Measurements from ENCODE around the gene GSDME. TPM values are rescaled to one million over a fixed set of nuclear protein-coding genes. Genes with fewer than 3 reads are reported as not detected.

The GSDME gene
- polyA plus RNA-seq (2013, experiment 1 of 2): 21.3 TPM
- 21.1 TPM for polyA plus RNA-seq (2013, experiment 2 of 2)

DNA sequence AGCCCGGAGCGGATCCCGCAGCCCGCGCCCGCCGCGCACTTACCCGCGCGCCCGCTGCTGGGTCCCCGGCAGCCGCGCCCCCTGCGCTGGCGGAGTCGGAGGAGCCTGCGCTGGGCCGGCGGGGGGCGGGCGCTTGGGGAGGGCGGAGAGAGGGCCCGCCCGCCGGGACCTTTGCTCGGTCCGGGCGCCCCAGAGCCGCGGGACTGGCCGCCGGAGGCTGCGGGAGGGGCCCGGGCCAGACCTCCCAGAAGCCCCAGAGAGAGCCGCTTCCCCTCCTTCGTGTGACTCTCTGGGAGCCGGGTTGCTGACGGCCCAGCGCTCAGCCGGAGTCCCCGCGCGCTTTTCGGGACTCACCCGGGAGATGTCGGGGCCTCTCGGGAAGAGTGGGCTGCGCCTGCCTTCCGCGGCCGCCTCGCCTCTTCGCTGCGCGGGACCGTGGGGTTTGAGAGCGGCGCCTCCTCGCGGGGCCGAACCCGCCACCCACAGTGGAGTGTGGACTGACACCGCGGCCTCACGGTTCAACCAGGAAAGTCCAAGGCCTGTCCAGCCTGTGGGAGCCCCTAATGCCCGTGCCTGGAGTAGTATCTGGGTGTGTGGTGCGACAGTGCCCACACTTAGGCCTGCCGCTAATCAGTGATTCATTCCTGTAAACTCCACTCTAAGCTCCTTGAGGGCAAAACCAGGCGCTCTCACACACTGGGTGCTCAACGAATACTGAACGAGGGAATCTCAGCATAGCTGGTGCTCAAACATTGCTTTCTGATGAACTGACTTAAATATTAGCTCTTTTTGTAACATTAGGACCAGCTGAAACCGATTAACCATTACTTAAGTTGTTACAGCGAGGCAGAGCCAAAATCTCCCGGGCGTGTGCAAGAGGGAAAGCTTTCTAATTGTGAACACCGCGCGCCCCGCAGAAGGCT, at the start of gene GSDME:
TSS of gene GSDME (minus strand) at position 112 of the 923 bp plus-strand sequence. CDS start 7,690 bp downstream, outside the sequence.
- Histone ChIP-seq H3K27me3 (ENCODE audit: control insufficient read depth in 1 of 2, insufficient read depth in 1 of 2, low read length in 2 of 2) (no peaks in the 10 kb centered on the region), H2AFZ (ENCODE audit: low read depth, low read length) (peak within 1 kb of the TSS; percentile 72), H3K18ac (ENCODE audit: low read depth in 1 of 2, low read length in 2 of 2) (peak within 1 kb of the TSS; percentile 85 to 88), H3K36me3 (ENCODE audit: control insufficient read depth in 1 of 2, insufficient read depth in 2 of 2, low read depth in 1 of 2, low read length in 2 of 2) (no peaks in the 10 kb centered on the region), H3K9me3 (ENCODE audit: control insufficient read depth, low read length) (no peaks in the 10 kb centered on the region), H3K23ac (ENCODE audit: low read length in 2 of 2) (no peak within 1 kb of the TSS), H3K4me1 (ENCODE audit: control insufficient read depth, insufficient read depth, low read depth, low read length) (peaks cover 11% of the 10 kb centered on the region), H3K14ac (ENCODE audit: low read length in 2 of 2) (peak within 1 kb of the TSS in 1 of 2 experiments; percentile 83), H4K8ac (ENCODE audit: low read length) (peak within 1 kb of the TSS; percentile 83), H2BK120ac (ENCODE audit: low read depth, low read length) (peak within 1 kb of the TSS; percentile 42), H2BK12ac (ENCODE audit: low read length in 2 of 2) (peak within 1 kb of the TSS in 1 of 2 experiments; percentile 88), H4K91ac (ENCODE audit: low read length) (peak within 1 kb of the TSS; percentile 47), H3K4me3 (ENCODE audit: insufficient read depth in 1 of 2, low read depth in 1 of 2, low read length in 2 of 2) (peak within 1 kb of the TSS; percentile 79 to 82), H2BK15ac (ENCODE audit: low read depth, poor library complexity, severe bottlenecking) (peak within 1 kb of the TSS; percentile 83), H3K4ac (ENCODE audit: low read depth in 1 of 2, low read length in 2 of 2) (peak within 1 kb of the TSS; percentile 17 to 92), H3K9ac (ENCODE audit: low read length) (peak within 1 kb of the TSS; percentile 92), H2BK5ac (ENCODE audit: low read depth, low read length, poor library complexity, severe bottlenecking) (peak within 1 kb of the TSS; percentile 61), H2AK5ac (ENCODE audit: low read length, severe bottlenecking) (peak within 1 kb of the TSS; percentile 57), H3K4me2 (ENCODE audit: low read length, poor library complexity, severe bottlenecking) (peak within 1 kb of the TSS; percentile 64), H3K27ac (ENCODE audit: low read length, poor library complexity, severe bottlenecking) (peak within 1 kb of the TSS; percentile 69), H3K79me1 (replicated peaks; ENCODE audit: low read length, poor library complexity, severe bottlenecking) (peaks cover 8% of the 10 kb centered on the region)
- DNase-seq: peak; percentile 71
- 10% methylated on average over 61 of the region's 81 CpGs for WGBS

DNA sequence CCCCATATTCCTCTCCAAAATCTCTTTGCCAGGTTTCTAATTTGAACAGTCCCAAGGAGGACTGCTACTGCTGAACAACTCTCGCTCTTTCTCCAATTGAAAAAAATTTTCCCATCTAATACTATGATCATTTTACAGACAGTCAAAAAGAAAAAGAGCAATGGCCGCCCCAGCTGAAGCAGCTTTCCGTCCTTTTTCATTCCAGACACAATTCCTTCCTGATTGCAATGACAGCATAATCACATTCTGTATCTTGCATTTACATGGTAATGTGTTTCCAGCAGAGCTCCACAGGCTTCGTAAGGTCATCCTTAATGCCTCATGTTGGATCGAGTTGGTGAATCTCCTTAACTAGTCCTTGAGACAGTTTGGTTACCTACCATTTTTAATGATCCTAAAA, 45.0 kb upstream of the GSDME start:
- Histone ChIP-seq H3K4me3 (ENCODE audit: insufficient read depth in 1 of 2, low read depth in 1 of 2, low read length in 2 of 2) (no peak overlapping the region), H2BK15ac (ENCODE audit: low read depth, poor library complexity, severe bottlenecking) (no peak overlapping the region), H2AK5ac (ENCODE audit: low read length, severe bottlenecking) (no peak overlapping the region), H3K79me1 (replicated peaks; ENCODE audit: low read length, poor library complexity, severe bottlenecking) (no peaks in the 10 kb centered on the region), H2AFZ (ENCODE audit: low read depth, low read length) (no peak overlapping the region), H3K36me3 (ENCODE audit: control insufficient read depth in 1 of 2, insufficient read depth in 2 of 2, low read depth in 1 of 2, low read length in 2 of 2) (peaks cover 12 to 85% of the 10 kb centered on the region in 2 experiments), H3K18ac (ENCODE audit: low read depth in 1 of 2, low read length in 2 of 2) (no peak overlapping the region), H2BK120ac (ENCODE audit: low read depth, low read length) (no peak overlapping the region), H4K91ac (ENCODE audit: low read length) (peak overlapping the region; percentile 39), H3K27me3 (ENCODE audit: control insufficient read depth in 1 of 2, insufficient read depth in 1 of 2, low read length in 2 of 2) (no peaks in the 10 kb centered on the region), H3K4me1 (ENCODE audit: control insufficient read depth, insufficient read depth, low read depth, low read length) (no peaks in the 10 kb centered on the region), H4K8ac (ENCODE audit: low read length) (no peak overlapping the region), H2BK5ac (ENCODE audit: low read depth, low read length, poor library complexity, severe bottlenecking) (no peak overlapping the region), H2BK12ac (ENCODE audit: low read length in 2 of 2) (no peak overlapping the region), H3K9ac (ENCODE audit: low read length) (no peak overlapping the region), H3K4ac (ENCODE audit: low read depth in 1 of 2, low read length in 2 of 2) (no peak overlapping the region), H3K27ac (ENCODE audit: low read length, poor library complexity, severe bottlenecking) (no peak overlapping the region), H3K23ac (ENCODE audit: low read length in 2 of 2) (no peak overlapping the region), H3K4me2 (ENCODE audit: low read length, poor library complexity, severe bottlenecking) (no peak overlapping the region), H3K14ac (ENCODE audit: low read length in 2 of 2) (no peak overlapping the region), H3K9me3 (ENCODE audit: control insufficient read depth, low read length) (no peaks in the 10 kb centered on the region)
- no peak for DNase-seq
- WGBS: 97% methylated on average over 4 of the region's 5 CpGs

DNA sequence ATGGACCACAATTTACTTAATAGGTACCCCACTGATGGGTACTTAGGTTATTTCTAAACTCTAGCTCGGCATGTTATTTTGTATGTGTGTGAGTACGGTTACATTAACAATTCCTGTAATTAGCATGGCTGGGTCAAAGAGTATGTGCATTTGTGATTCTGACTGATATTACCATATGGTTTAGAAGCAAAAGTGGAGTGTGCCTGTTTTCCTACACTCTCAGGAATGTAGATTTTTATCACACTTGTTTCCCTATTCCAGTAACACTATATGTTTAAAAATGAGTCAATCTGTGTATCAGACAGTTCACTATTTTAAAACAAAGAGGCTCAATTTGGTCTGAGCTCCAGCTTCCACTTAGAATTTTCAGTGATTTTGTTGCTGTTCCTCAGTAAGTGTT, 44.6 kb upstream of the GSDME start:
- Histone ChIP-seq H3K4me1 (ENCODE audit: control insufficient read depth, insufficient read depth, low read depth, low read length) (no peaks in the 10 kb centered on the region), H2BK120ac (ENCODE audit: low read depth, low read length) (no peak overlapping the region), H4K91ac (ENCODE audit: low read length) (no peak overlapping the region), H2AK5ac (ENCODE audit: low read length, severe bottlenecking) (no peak overlapping the region), H3K23ac (ENCODE audit: low read length in 2 of 2) (no peak overlapping the region), H4K8ac (ENCODE audit: low read length) (no peak overlapping the region), H2BK12ac (ENCODE audit: low read length in 2 of 2) (no peak overlapping the region), H2BK5ac (ENCODE audit: low read depth, low read length, poor library complexity, severe bottlenecking) (no peak overlapping the region), H3K9ac (ENCODE audit: low read length) (no peak overlapping the region), H3K4me3 (ENCODE audit: insufficient read depth in 1 of 2, low read depth in 1 of 2, low read length in 2 of 2) (no peak overlapping the region), H3K27ac (ENCODE audit: low read length, poor library complexity, severe bottlenecking) (no peak overlapping the region), H3K4me2 (ENCODE audit: low read length, poor library complexity, severe bottlenecking) (no peak overlapping the region), H3K36me3 (ENCODE audit: control insufficient read depth in 1 of 2, insufficient read depth in 2 of 2, low read depth in 1 of 2, low read length in 2 of 2) (peaks cover 12 to 87% of the 10 kb centered on the region in 2 experiments), H2AFZ (ENCODE audit: low read depth, low read length) (no peak overlapping the region), H3K79me1 (replicated peaks; ENCODE audit: low read length, poor library complexity, severe bottlenecking) (no peaks in the 10 kb centered on the region), H3K27me3 (ENCODE audit: control insufficient read depth in 1 of 2, insufficient read depth in 1 of 2, low read length in 2 of 2) (no peaks in the 10 kb centered on the region), H3K14ac (ENCODE audit: low read length in 2 of 2) (no peak overlapping the region), H3K18ac (ENCODE audit: low read depth in 1 of 2, low read length in 2 of 2) (no peak overlapping the region), H2BK15ac (ENCODE audit: low read depth, poor library complexity, severe bottlenecking) (no peak overlapping the region), H3K4ac (ENCODE audit: low read depth in 1 of 2, low read length in 2 of 2) (no peak overlapping the region), H3K9me3 (ENCODE audit: control insufficient read depth, low read length) (no peaks in the 10 kb centered on the region)
- no peak for DNase-seq
- 100% methylated on average over 2 of the region's 2 CpGs for whole genome bisulfite sequencing

DNA sequence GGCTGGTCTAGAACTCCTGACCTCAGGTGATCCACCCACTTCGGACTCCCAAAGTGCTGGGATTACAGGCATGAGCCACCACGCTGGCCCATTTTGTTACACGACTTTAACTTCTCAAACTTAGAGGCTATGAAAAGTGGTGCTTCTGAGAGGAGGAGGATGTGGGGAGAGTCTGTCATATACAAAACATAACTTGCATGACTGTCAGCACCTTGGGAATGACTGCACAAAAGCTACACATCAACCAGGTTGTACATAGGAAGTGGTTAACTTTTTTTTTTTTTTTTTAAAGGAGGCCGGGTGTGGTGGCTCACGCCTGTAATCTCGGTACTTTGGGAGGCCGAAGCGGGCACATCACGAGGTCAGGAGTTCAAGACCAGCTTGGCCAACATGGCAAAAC, 43.4 kb upstream of the GSDME start:
- H3K9me3 ChIP-seq (ENCODE audit: control insufficient read depth, low read length): no peaks in the 10 kb centered on the region
- H3K79me1 ChIP-seq (replicated peaks; ENCODE audit: low read length, poor library complexity, severe bottlenecking): no peaks in the 10 kb centered on the region
- no peak overlapping the region for H2BK15ac ChIP-seq (ENCODE audit: low read depth, poor library complexity, severe bottlenecking)
- no peak overlapping the region for H2AFZ ChIP-seq (ENCODE audit: low read depth, low read length)
- H3K36me3 ChIP-seq (ENCODE audit: control insufficient read depth in 1 of 2, insufficient read depth in 2 of 2, low read depth in 1 of 2, low read length in 2 of 2): peaks cover 12 to 86% of the 10 kb centered on the region in 2 experiments
- over 99% methylated on average over 9 of the region's 9 CpGs for WGBS
- H3K27ac ChIP-seq (ENCODE audit: low read length, poor library complexity, severe bottlenecking): no peak overlapping the region
- no peaks in the 10 kb centered on the region for H3K27me3 ChIP-seq (ENCODE audit: control insufficient read depth in 1 of 2, insufficient read depth in 1 of 2, low read length in 2 of 2)
- H3K4me2 ChIP-seq (ENCODE audit: low read length, poor library complexity, severe bottlenecking): no peak overlapping the region
- no peak overlapping the region for H3K9ac ChIP-seq (ENCODE audit: low read length)
- no peak overlapping the region for H4K8ac ChIP-seq (ENCODE audit: low read length)
- no peak overlapping the region for H3K23ac ChIP-seq (ENCODE audit: low read length in 2 of 2)
- no peak overlapping the region for H2BK5ac ChIP-seq (ENCODE audit: low read depth, low read length, poor library complexity, severe bottlenecking)
- no peak overlapping the region for H4K91ac ChIP-seq (ENCODE audit: low read length)
- no peak overlapping the region for H2AK5ac ChIP-seq (ENCODE audit: low read length, severe bottlenecking)
- no peak overlapping the region for H2BK12ac ChIP-seq (ENCODE audit: low read length in 2 of 2)
- H3K18ac ChIP-seq (ENCODE audit: low read depth in 1 of 2, low read length in 2 of 2): no peak overlapping the region
- no peak overlapping the region for H3K4me3 ChIP-seq (ENCODE audit: insufficient read depth in 1 of 2, low read depth in 1 of 2, low read length in 2 of 2)
- no peak overlapping the region for H3K4ac ChIP-seq (ENCODE audit: low read depth in 1 of 2, low read length in 2 of 2)
- no peaks in the 10 kb centered on the region for H3K4me1 ChIP-seq (ENCODE audit: control insufficient read depth, insufficient read depth, low read depth, low read length)
- no peak overlapping the region for H2BK120ac ChIP-seq (ENCODE audit: low read depth, low read length)
- no peak for DNase-seq
- H3K14ac ChIP-seq (ENCODE audit: low read length in 2 of 2): no peak overlapping the region
